SHP77 (cell line): ENCODE measurements around the gene GAGE12F.
"Not testable (repeated sequence)": the region's sequence is repeated elsewhere in the genome, so short reads cannot be mapped to it uniquely, and the experiment has no call there.

ENCODE experiments used
- DNase-seq, 2 experiments: peaks; one replicate each; lab custom pipeline; 2025; lab: John Stamatoyannopoulos, UW

Gene GAGE12F

GRCh38 chrX:49560542-49560941 is at the start of gene GAGE12F:
Gene GAGE12F (plus strand): TSS chrX:49560842. CDS start chrX:49561997, 1,155 bp downstream.
- DNase-seq: not testable (repeated sequence)

- DNase-seq: not testable (repeated sequence)
Observed at GRCh38 chrX:49531877-49532276, 28.8 kb upstream of the GAGE12F start, which contains the start of gene GAGE12C. Gene GAGE12C (plus strand): TSS chrX:49532177. CDS start chrX:49533332, 1,155 bp downstream.

- not testable (repeated sequence) for DNase-seq
Observed at GRCh38 chrX:49541433-49541832, 19.2 kb upstream of the GAGE12F start, which contains the start of gene GAGE12D. Gene GAGE12D (plus strand): TSS chrX:49541733. CDS start chrX:49542888, 1,155 bp downstream.

- DNase-seq: not testable (repeated sequence)
Observed at GRCh38 chrX:49550989-49551388, 9.7 kb upstream of the GAGE12F start, which contains the start of gene GAGE12E. Gene GAGE12E (plus strand): TSS chrX:49551289. CDS start chrX:49552444, 1,155 bp downstream.

GRCh38 chrX:49568728-49569127 is 8.1 kb downstream of the GAGE12F start:
- DNase-seq: not testable (repeated sequence)

GRCh38 chrX:49569152-49569551 is 8.5 kb downstream of the GAGE12F start:
- not testable (repeated sequence) for DNase-seq

- DNase-seq: not testable (repeated sequence)
Observed at GRCh38 chrX:49570100-49570499, 9.5 kb downstream of the GAGE12F start, which contains the start of gene GAGE12G. Gene GAGE12G (plus strand): TSS chrX:49570400. CDS start chrX:49571555, 1,155 bp downstream.

GRCh38 chrX:49579649-49580048 is 19.0 kb downstream of the GAGE12F start, which contains the start of gene GAGE12H:
Gene GAGE12H (plus strand): TSS chrX:49579949. CDS start chrX:49581104, 1,155 bp downstream.
- DNase-seq: not testable (repeated sequence)

GRCh38 chrX:49589196-49589595 is 28.6 kb downstream of the GAGE12F start, which contains the start of gene GAGE2A:
Gene GAGE2A (plus strand): TSS chrX:49589496. CDS start chrX:49590651, 1,155 bp downstream.
- not testable (repeated sequence) for DNase-seq

- not testable (repeated sequence) for DNase-seq
Observed at GRCh38 chrX:49589769-49590478, 29.3 kb downstream of the GAGE12F start.

GRCh38 chrX:49590488-49590887 is 29.8 kb downstream of the GAGE12F start:
- DNase-seq: not testable (repeated sequence)

- not testable (repeated sequence) for DNase-seq
Observed at GRCh38 chrX:49598720-49599119, 38.1 kb downstream of the GAGE12F start, which contains the start of gene GAGE1. Gene GAGE1 (plus strand): TSS chrX:49599020. CDS start chrX:49600175, 1,155 bp downstream.

GRCh38 chrX:49610718-49611310 is 50.2 kb downstream of the GAGE12F start:
- DNase-seq: no peak
